Measurements from ENCODE around the gene SLC16A7.

SLC16A7 gene

GRCh38 chr12:59579631-59580030 lies 16.2 kb upstream of the SLC16A7 start:
- TF ChIP-seq CTCF (IDR thresholded peaks at IDR 0.05; ENCODE audit: insufficient read depth, missing control alignments), result no peak
- FAIRE-seq, result no peak
- no peak for DNase-seq (ENCODE audit: insufficient read length, low spot score)

GRCh38 chr12:59580050-59580449 lies 15.8 kb upstream of the SLC16A7 start:
- no peak for FAIRE-seq
- no peak for TF ChIP-seq CTCF (IDR thresholded peaks at IDR 0.05; ENCODE audit: insufficient read depth, missing control alignments)

GRCh38 chr12:59583003-59583712 lies 12.7 kb upstream of the SLC16A7 start:
- DNase-seq (ENCODE audit: insufficient read length, low spot score), result no peak
- no peak for FAIRE-seq
- no peak for TF ChIP-seq CTCF (IDR thresholded peaks at IDR 0.05; ENCODE audit: insufficient read depth, missing control alignments)

More at GRCh38 chr12:59580050-59580449, 15.8 kb upstream of the SLC16A7 start:
- DNase-seq (ENCODE audit: insufficient read length, low spot score), result no peak

GRCh38 chr12:59587710-59588109 lies 8.1 kb upstream of the SLC16A7 start:
- FAIRE-seq (no peak), DNase-seq (ENCODE audit: insufficient read length, low spot score) (no peak)
- no peak for TF ChIP-seq CTCF (IDR thresholded peaks at IDR 0.05; ENCODE audit: insufficient read depth, missing control alignments)

- TF ChIP-seq CTCF (IDR thresholded peaks at IDR 0.05; ENCODE audit: insufficient read depth, missing control alignments), result no peak
- no peak for FAIRE-seq
- no peak for DNase-seq (ENCODE audit: insufficient read length, low spot score)
Observed at GRCh38 chr12:59593761-59594160, 2.1 kb upstream of the SLC16A7 start.

GRCh38 chr12:59594943-59595500 lies 807 bp upstream of the SLC16A7 start:
- no peak for TF ChIP-seq CTCF (IDR thresholded peaks at IDR 0.05; ENCODE audit: insufficient read depth, missing control alignments)
- DNase-seq (ENCODE audit: insufficient read length, low spot score) (no peak), FAIRE-seq (no peak)

- FAIRE-seq (no peak), DNase-seq (ENCODE audit: insufficient read length, low spot score) (no peak)
- no peak for TF ChIP-seq CTCF (IDR thresholded peaks at IDR 0.05; ENCODE audit: insufficient read depth, missing control alignments)
Observed at GRCh38 chr12:59595565-59595882, 305 bp upstream of the SLC16A7 start.
